Measurements from ENCODE around the gene NUDT22. TPM values are rescaled to one million over a fixed set of nuclear protein-coding genes. Genes with fewer than 3 reads are reported as not detected.

The NUDT22 gene
- total RNA-seq, 1 experiment from 2014 or later, result 31.9 TPM

DNA sequence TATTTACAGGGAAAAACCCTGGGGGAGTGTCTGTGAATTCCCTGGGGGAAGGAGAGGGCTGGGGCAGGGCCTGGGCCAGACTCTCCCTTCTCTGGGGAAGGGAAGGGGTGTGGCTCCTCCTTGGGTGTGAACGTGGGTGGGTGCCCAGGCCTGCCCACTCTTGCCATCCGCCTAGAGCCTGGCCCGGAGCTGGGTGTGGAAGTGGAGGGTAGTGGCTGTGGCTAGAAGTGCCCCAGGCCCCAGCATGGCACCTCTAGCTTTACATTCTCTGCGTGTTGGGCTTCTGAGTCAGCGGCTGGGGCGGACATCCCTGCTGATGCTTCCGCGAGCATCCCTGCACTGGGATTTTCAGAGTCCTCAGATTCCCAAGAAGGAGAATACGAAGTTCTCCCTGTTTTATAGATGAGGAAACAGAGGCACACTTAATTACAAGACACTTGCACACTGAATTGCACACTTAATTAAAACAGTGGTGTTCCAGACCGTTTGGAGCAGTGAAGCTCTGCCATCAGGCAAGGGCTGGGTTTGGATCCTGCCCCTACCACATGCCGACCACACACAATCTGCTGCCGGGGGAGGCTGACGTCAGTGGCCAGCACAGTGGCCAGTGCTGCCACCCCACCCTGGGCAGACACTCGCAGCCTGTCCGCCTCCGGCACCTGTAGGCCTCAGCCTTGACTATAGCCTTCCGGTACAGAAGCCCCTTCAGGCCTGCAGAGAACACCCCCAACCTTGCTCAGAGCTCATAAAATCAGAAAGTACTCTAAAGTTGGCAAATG is 50.8 kb downstream of the NUDT22 start:
- no peak overlapping the region for H3K27ac Mint-ChIP-seq (ENCODE audit: unreplicated experiment)
- ChIA-PET POLR2A (no interaction called here), CTCF (no interaction called here)
- intact Hi-C loops (cut with micrococcal nuclease; ENCODE audit: unreplicated experiment), result no loop called here
- H3K27me3 ChIP-seq (replicated peaks; ENCODE audit: control insufficient read depth, insufficient read depth, low read length), result no peaks in the 10 kb centered on the region
- H3K36me3 Mint-ChIP-seq (ENCODE audit: insufficient read depth, unreplicated experiment), result peaks cover 23% of the 10 kb centered on the region
- no peak overlapping the region for H3K4me3 ChIP-seq (ENCODE audit: low read depth, low read length)
- H3K27me3 Mint-ChIP-seq (ENCODE audit: insufficient read depth, unreplicated experiment), result no peaks in the 10 kb centered on the region
- H3K4me1 ChIP-seq, result peaks cover 1% of the 10 kb centered on the region
- H3K4me1 Mint-ChIP-seq (ENCODE audit: low read depth, unreplicated experiment), result peaks cover 4% of the 10 kb centered on the region
- no peak for DNase-seq
- no TSS peak for BruUV-seq (replicated peaks)
- H3K36me3 ChIP-seq (ENCODE audit: control insufficient read depth, insufficient read depth, low read length), result peaks cover 2% of the 10 kb centered on the region
- TF ChIP-seq, protein P1, sequence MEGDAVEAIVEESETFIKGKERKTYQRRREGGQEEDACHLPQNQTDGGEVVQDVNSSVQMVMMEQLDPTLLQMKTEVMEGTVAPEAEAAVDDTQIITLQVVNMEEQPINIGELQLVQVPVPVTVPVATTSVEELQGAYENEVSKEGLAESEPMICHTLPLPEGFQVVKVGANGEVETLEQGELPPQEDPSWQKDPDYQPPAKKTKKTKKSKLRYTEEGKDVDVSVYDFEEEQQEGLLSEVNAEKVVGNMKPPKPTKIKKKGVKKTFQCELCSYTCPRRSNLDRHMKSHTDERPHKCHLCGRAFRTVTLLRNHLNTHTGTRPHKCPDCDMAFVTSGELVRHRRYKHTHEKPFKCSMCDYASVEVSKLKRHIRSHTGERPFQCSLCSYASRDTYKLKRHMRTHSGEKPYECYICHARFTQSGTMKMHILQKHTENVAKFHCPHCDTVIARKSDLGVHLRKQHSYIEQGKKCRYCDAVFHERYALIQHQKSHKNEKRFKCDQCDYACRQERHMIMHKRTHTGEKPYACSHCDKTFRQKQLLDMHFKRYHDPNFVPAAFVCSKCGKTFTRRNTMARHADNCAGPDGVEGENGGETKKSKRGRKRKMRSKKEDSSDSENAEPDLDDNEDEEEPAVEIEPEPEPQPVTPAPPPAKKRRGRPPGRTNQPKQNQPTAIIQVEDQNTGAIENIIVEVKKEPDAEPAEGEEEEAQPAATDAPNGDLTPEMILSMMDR (IDR thresholded peaks at IDR 0.05; ENCODE audit: insufficient read depth in 1 of 2, low read depth in 1 of 2, low read length in 1 of 2, severe bottlenecking in 1 of 2, unreplicated experiment in 1 of 2), result no peak
- H3K4me3 Mint-ChIP-seq (ENCODE audit: unreplicated experiment), result no peak overlapping the region
- no peaks in the 10 kb centered on the region for H3K9me3 ChIP-seq
- no peaks in the 10 kb centered on the region for H3K9me3 Mint-ChIP-seq (ENCODE audit: unreplicated experiment)

DNA sequence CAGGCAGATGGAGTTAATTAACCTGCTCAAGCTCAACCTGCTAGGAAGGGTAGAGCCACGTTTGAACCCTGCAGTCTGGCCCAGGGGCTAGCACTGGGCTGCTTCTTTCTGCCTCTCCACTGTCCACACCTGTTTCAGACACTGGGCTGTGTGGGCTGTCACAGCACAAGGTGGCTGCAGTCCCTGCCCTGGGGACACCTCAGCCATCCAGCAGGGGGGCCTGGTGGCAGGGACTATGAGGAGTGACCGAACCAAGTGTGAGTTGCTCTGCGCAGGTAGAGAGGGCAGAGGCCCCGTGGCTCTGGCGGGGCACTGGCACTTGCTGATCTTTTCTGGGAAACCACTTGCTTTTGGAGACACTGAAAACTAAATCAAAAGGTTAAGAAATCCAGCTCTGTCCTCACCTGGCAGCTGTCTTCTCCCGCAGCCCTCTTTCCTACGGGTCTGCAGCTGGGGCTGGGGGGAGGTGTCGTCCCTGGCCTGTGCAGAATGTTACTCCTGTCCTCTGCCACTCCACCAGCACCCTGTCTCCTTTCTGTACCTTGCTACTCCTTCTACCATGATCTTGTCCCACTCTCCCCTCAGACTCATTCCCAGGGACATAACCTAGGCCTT is 52.6 kb downstream of the NUDT22 start:
- Mint-ChIP-seq H3K9me3 (ENCODE audit: unreplicated experiment) (no peaks in the 10 kb centered on the region), H3K27me3 (ENCODE audit: insufficient read depth, unreplicated experiment) (no peaks in the 10 kb centered on the region), H3K27ac (ENCODE audit: unreplicated experiment) (no peak overlapping the region), H3K4me1 (ENCODE audit: low read depth, unreplicated experiment) (peaks cover 4% of the 10 kb centered on the region), H3K4me3 (ENCODE audit: unreplicated experiment) (no peak overlapping the region), H3K36me3 (ENCODE audit: insufficient read depth, unreplicated experiment) (peaks cover 21% of the 10 kb centered on the region)
- no TSS peak for BruUV-seq (replicated peaks)
- intact Hi-C loops (cut with micrococcal nuclease; ENCODE audit: unreplicated experiment), result no loop called here
- DNase-seq, result no peak
- H3K27me3 ChIP-seq (replicated peaks; ENCODE audit: control insufficient read depth, insufficient read depth, low read length), result no peaks in the 10 kb centered on the region
- POLR2A ChIA-PET, result no interaction called here
- H3K36me3 ChIP-seq (ENCODE audit: control insufficient read depth, insufficient read depth, low read length), result peaks cover 2% of the 10 kb centered on the region
- H3K4me3 ChIP-seq (ENCODE audit: low read depth, low read length), result no peak overlapping the region
- no peaks in the 10 kb centered on the region for H3K4me1 ChIP-seq
- CTCF ChIA-PET, result interaction anchor here (1.0 to 1.3 kb wide), 2 partner anchors 8 to 22 kb away, joined by 4 read pairs; no protein-coding TSS in a partner anchor
- TF ChIP-seq, protein P1 (IDR thresholded peaks at IDR 0.05; ENCODE audit: insufficient read depth in 1 of 2, low read depth in 1 of 2, low read length in 1 of 2, severe bottlenecking in 1 of 2, unreplicated experiment in 1 of 2), result no peak
- H3K9me3 ChIP-seq, result no peaks in the 10 kb centered on the region

Other genes starting within 250 kb of the NUDT22 start
- 140 and 152 TPM in 2 replicates for gene OTUB1, start 239.8 kb upstream of the NUDT22 start, total RNA-seq (2022)
- 0.14 and 0.39 TPM in 2 replicates for gene FLRT1, start 190.3 kb upstream of the NUDT22 start, total RNA-seq (2022)
- 24.0 and 29.6 TPM in 2 replicates for gene MACROD1, start 60.2 kb upstream of the NUDT22 start, total RNA-seq (2022)
- 293 and 297 TPM in 2 replicates for gene STIP1, start 40.1 kb upstream of the NUDT22 start, total RNA-seq (2022)
- gene FERMT3, start 19.6 kb upstream of the NUDT22 start, total RNA-seq (2022), result 3.3 and 4.3 TPM in 2 replicates
- 32.1 and 36.8 TPM in 2 replicates for gene TRPT1, start 88 bp upstream of the NUDT22 start, total RNA-seq (2022)
- gene DNAJC4, start 4.3 kb downstream of the NUDT22 start, total RNA-seq (2022), result 22.3 and 22.9 TPM in 2 replicates
- gene VEGFB, start 8.3 kb downstream of the NUDT22 start, total RNA-seq (2022), result 60.6 and 61.7 TPM in 2 replicates
- 70.2 and 76.8 TPM in 2 replicates for gene FKBP2, start 14.8 kb downstream of the NUDT22 start, total RNA-seq (2022)
- gene PPP1R14B, start 20.7 kb downstream of the NUDT22 start, total RNA-seq (2022), result 162 and 185 TPM in 2 replicates
- 37.5 and 40.6 TPM in 2 replicates for gene PLCB3, start 25.3 kb downstream of the NUDT22 start, total RNA-seq (2022)
- 50.5 and 51.6 TPM in 2 replicates for gene BAD, start 58.4 kb downstream of the NUDT22 start, total RNA-seq (2022)
- gene GPR137, start 59.6 kb downstream of the NUDT22 start, total RNA-seq (2022), result 52.2 and 58.5 TPM in 2 replicates
- not detected in 2 replicates for gene KCNK4, start 65.0 kb downstream of the NUDT22 start, total RNA-seq (2022)
- gene CATSPERZ, start 74.1 kb downstream of the NUDT22 start, total RNA-seq (2022), result 12.8 and 16.7 TPM in 2 replicates
- gene ESRRA, start 79.2 kb downstream of the NUDT22 start, total RNA-seq (2022), result 66.9 and 71.7 TPM in 2 replicates
- 235 and 246 TPM in 2 replicates for gene TRMT112, start 91.3 kb downstream of the NUDT22 start, total RNA-seq (2022)
- gene PRDX5, start 91.8 kb downstream of the NUDT22 start, total RNA-seq (2022), result 269 and 306 TPM in 2 replicates
- gene CCDC88B, start 113.9 kb downstream of the NUDT22 start, total RNA-seq (2022), result 3.6 and 3.9 TPM in 2 replicates
- 95.7 and 98.6 TPM in 2 replicates for gene RPS6KA4, start 132.9 kb downstream of the NUDT22 start, total RNA-seq (2022)

All from Caco-2 (cell line).